Right lobe of liver (tissue), 6 donors: Measurements from ENCODE around the gene DIPK1B. TPM values are rescaled to one million over a fixed set of nuclear protein-coding genes. Genes with fewer than 3 reads are reported as not detected.

ENCODE experiments used
- ATAC-seq, 4 donors: fragments of 200-7000 bp; cut with Tn5 transposase; one replicate each; pipeline ENCODE4 v1.9.1; 2020; ENCODE audit warnings: mild to moderate bottlenecking in 4 of 4, moderate library complexity in 4 of 4
- DNase-seq, 3 donors: peaks; one replicate each; pipeline ENCODE4 v3.0.0-alpha.2; 2020
- H3K27ac ChIP-seq, 3 donors: fragments of 200-600 bp; one replicate each; pipeline ENCODE4 v1.8.0; 2022
- H3K27me3 ChIP-seq, 2 donors: fragments of 200-600 bp; one replicate each; pipeline ENCODE4 v1.8.0; 2022
- H3K36me3 ChIP-seq, 4 donors: fragments of 200-600 bp; sonication (generic) in 1 of 4; one replicate each; pipeline versions ENCODE4 v1.5.1 to v1.8.0; 2017 to 2022; ENCODE audit warnings: control low read depth in 1 of 4
- H3K4me1 ChIP-seq, 4 donors: fragments of 200-600 bp; sonication (generic) in 1 of 4; one replicate each; pipeline versions ENCODE4 v1.5.1 to v1.8.0; 2017 to 2022; ENCODE audit warnings: control low read depth in 1 of 4
- H3K4me3 ChIP-seq, 3 donors: fragments of 200-600 bp; one replicate each; pipeline ENCODE4 v1.8.0; 2022
- H3K9me3 ChIP-seq, 4 donors: fragments of 200-600 bp; sonication (generic) in 1 of 4; one replicate each; pipeline versions ENCODE4 v1.5.1 to v1.8.0; 2017 to 2022; ENCODE audit warnings: control low read depth in 1 of 4
- POLR2A ChIP-seq: fragments of 450-650 bp; IDR thresholded peaks from one replicate; pipeline ENCODE4 v1.6.1; 2017; ENCODE audit warnings: antibody characterized with exemption, mild to moderate bottlenecking
- WGBS: methylation state at CpG from one replicate; pipeline ENCODE4 v1.1.6; 2018; ENCODE audit warnings: low coverage, low lambda C conversion rate; ENCODE audit not compliant: insufficient coverage; ENCODE audit errors: missing lambda C conversion rate; 5-methylcytosine and 5-hydroxymethylcytosine counted together
- intact Hi-C, 2 donors: fragments of 100-400 bp; cut with DNase I; formaldehyde crosslinking; loops; one replicate each; pipeline versions ENCODE4 v1.11.2 to v1.14.1; 2022
- total RNA-seq, 6 experiments: library from RNA; depleted of rRNA in 2 of 6; stranded (reverse); fragments of >200 nt in 2 of 6; fragmentation: NEBNext Ultra II Directional in 3 of 6; extraction: Animal tissue kit (Norgen Biotek cat#: 25700) in 3 of 6; gene quantifications; one replicate each; pipeline versions ENCODE4 v1.1.0 to v1.2.4, GENCODE V29; 2016 to 2023
- TF ChIP-seq, protein P1 (sequence below), 4 donors: fragments of 200-600 bp in 3 of 4; fragments of 450-650 bp in 1 of 4; IDR thresholded peaks; one replicate each; pipeline versions ENCODE4 v1.5.1 to v1.8.0; 2016 to 2022; ENCODE audit warnings: antibody characterized with exemption in 4 of 4, mild to moderate bottlenecking in 2 of 4
- donor health status: DM: no; HTN: yes; CAD: no.
- donor health status: DM: no; HTN: no; CAD: no.
- donor health status: DM: no; HTN: no; CAD: no.
- donor health status: DM: no; HTN: yes; CAD: no.
- donor health status: DM: no; HTN: yes; CAD: no.

Gene DIPK1B
- total RNA-seq, 6 experiments from 2014 or later: 1.4 to 7.7 (median 5.1) TPM

GRCh38 chr9:136676920-136677686 is 35.3 kb upstream of the DIPK1B start:
- DNase-seq (no peak), ATAC-seq (no peak)
- no peak for TF ChIP-seq POLR2A
- TF ChIP-seq, protein P1, sequence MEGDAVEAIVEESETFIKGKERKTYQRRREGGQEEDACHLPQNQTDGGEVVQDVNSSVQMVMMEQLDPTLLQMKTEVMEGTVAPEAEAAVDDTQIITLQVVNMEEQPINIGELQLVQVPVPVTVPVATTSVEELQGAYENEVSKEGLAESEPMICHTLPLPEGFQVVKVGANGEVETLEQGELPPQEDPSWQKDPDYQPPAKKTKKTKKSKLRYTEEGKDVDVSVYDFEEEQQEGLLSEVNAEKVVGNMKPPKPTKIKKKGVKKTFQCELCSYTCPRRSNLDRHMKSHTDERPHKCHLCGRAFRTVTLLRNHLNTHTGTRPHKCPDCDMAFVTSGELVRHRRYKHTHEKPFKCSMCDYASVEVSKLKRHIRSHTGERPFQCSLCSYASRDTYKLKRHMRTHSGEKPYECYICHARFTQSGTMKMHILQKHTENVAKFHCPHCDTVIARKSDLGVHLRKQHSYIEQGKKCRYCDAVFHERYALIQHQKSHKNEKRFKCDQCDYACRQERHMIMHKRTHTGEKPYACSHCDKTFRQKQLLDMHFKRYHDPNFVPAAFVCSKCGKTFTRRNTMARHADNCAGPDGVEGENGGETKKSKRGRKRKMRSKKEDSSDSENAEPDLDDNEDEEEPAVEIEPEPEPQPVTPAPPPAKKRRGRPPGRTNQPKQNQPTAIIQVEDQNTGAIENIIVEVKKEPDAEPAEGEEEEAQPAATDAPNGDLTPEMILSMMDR (IDR thresholded peaks at IDR 0.05): no peak
- H3K27ac ChIP-seq: no peak overlapping the region
- H3K4me1 ChIP-seq: peaks cover 0 to 70% (median 37%) of the 10 kb centered on the region in 4 donors
- no peaks in the 10 kb centered on the region for H3K9me3 ChIP-seq
- no peaks in the 10 kb centered on the region for H3K27me3 ChIP-seq
- WGBS: 97% methylated on average over 5 of the region's 46 CpGs
- no peak overlapping the region for H3K4me3 ChIP-seq
- intact Hi-C loops: no loop called here
- H3K36me3 ChIP-seq: peaks cover 0 to 19% (median 11%) of the 10 kb centered on the region in 4 donors

- Histone ChIP-seq H3K9me3 (no peaks in the 10 kb centered on the region), H3K27ac (peak overlapping the region; percentile 1 to 69 (median 28)), H3K27me3 (no peaks in the 10 kb centered on the region), H3K4me3 (no peak overlapping the region), H3K36me3 (peaks cover 0 to 17% (median 11%) of the 10 kb centered on the region in 4 donors), H3K4me1 (peaks cover 0 to 70% (median 36%) of the 10 kb centered on the region in 4 donors)
- DNase-seq: no peak
- intact Hi-C loops: no loop called here
- ATAC-seq: no peak
- TF ChIP-seq, protein P1 (IDR thresholded peaks at IDR 0.05): no peak
- TF ChIP-seq POLR2A: no peak
- whole genome bisulfite sequencing: 100% methylated on average over 1 of the region's 15 CpGs
Observed at GRCh38 chr9:136678034-136678433, 34.3 kb upstream of the DIPK1B start.

GRCh38 chr9:136678624-136679023 is 33.7 kb upstream of the DIPK1B start:
- H3K4me1 ChIP-seq: peaks cover 0 to 70% (median 34%) of the 10 kb centered on the region in 4 donors

GRCh38 chr9:136679431-136679941 is 32.9 kb upstream of the DIPK1B start:
- Histone ChIP-seq H3K9me3 (no peaks in the 10 kb centered on the region), H3K4me1 (peaks cover 0 to 70% (median 34%) of the 10 kb centered on the region in 4 donors), H3K27me3 (no peaks in the 10 kb centered on the region), H3K4me3 (peak overlapping the region in 1 of 3 donors; percentile 4), H3K27ac (peak overlapping the region; percentile 1 to 69 (median 47)), H3K36me3 (peaks cover 0 to 6% (median 4%) of the 10 kb centered on the region in 4 donors)
- ATAC-seq: peak in 3 of 4 donors; percentile 3 to 35 (median 10)
- intact Hi-C loops: no loop called here
- WGBS: 8% methylated on average over 12 of the region's 22 CpGs
- peak; percentile 69 to 82 (median 78) for DNase-seq
- TF ChIP-seq POLR2A: no peak
- TF ChIP-seq, protein P1 (IDR thresholded peaks at IDR 0.05): no peak

More at GRCh38 chr9:136678624-136679023, 33.7 kb upstream of the DIPK1B start:
- DNase-seq (peak in 2 of 3 donors; percentile 70 to 78), ATAC-seq (peak in 3 of 4 donors; percentile 22 to 48 (median 37))
- peaks cover 0 to 11% (median 8%) of the 10 kb centered on the region in 4 donors for H3K36me3 ChIP-seq
- H3K4me3 ChIP-seq: no peak overlapping the region
- intact Hi-C loops: no loop called here
- no peak for TF ChIP-seq POLR2A
- TF ChIP-seq, protein P1 (IDR thresholded peaks at IDR 0.05): no peak
- H3K9me3 ChIP-seq: no peaks in the 10 kb centered on the region
- 39% methylated on average over 6 of the region's 6 CpGs for WGBS
- H3K27me3 ChIP-seq: no peaks in the 10 kb centered on the region
- H3K27ac ChIP-seq: peak overlapping the region; percentile 1 to 69 (median 47)
